Subcutaneous adipose tissue (tissue), 4 donors: ENCODE measurements around the gene CRIM1. TPM values are rescaled to one million over a fixed set of nuclear protein-coding genes. Genes with fewer than 3 reads are reported as not detected.

ENCODE experiments used
- total RNA-seq, 4 donors: library from RNA; depleted of rRNA; stranded (reverse); fragments of >200 nt; gene quantifications; one replicate each; pipeline ENCODE4 v1.1.0, GENCODE V29; 2016
- TF ChIP-seq, protein P1 (sequence below): fragments of 450-650 bp; IDR thresholded peaks from one replicate; pipeline ENCODE4 v1.5.1; 2016; ENCODE audit warnings: low read depth, mild to moderate bottlenecking, control low read depth, antibody characterized with exemption, moderate library complexity

CRIM1 gene
- total RNA-seq, 4 donors from 2014 or later, result 153 to 269 (median 233) TPM

DNA sequence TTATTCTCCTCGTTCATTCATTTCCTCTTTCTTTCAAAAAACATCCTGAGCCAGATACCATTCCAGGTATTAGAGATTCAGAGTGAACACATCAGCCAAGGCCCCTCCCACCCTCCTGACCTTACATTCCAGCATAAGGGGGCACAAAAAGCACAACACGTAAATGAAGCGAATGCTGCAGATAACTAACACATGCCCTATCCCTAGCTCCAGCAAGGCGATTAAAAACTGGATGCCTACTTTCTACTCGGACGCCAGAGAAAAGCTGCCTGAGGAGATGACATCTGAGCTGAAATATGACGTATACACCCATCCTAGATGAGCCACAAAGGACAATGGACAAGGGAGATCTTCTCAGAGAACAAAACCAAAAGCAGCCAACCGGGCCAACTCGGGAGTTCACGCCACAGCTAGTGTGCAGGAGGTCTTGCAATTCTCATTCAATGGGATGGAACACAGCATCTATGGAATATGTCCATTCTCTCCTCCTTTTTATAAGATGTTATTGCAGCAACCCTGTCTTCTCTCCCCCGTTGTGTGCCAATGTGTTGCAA, 208.9 kb downstream of the CRIM1 start:
- TF ChIP-seq, protein P1, sequence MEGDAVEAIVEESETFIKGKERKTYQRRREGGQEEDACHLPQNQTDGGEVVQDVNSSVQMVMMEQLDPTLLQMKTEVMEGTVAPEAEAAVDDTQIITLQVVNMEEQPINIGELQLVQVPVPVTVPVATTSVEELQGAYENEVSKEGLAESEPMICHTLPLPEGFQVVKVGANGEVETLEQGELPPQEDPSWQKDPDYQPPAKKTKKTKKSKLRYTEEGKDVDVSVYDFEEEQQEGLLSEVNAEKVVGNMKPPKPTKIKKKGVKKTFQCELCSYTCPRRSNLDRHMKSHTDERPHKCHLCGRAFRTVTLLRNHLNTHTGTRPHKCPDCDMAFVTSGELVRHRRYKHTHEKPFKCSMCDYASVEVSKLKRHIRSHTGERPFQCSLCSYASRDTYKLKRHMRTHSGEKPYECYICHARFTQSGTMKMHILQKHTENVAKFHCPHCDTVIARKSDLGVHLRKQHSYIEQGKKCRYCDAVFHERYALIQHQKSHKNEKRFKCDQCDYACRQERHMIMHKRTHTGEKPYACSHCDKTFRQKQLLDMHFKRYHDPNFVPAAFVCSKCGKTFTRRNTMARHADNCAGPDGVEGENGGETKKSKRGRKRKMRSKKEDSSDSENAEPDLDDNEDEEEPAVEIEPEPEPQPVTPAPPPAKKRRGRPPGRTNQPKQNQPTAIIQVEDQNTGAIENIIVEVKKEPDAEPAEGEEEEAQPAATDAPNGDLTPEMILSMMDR, result no peak

DNA sequence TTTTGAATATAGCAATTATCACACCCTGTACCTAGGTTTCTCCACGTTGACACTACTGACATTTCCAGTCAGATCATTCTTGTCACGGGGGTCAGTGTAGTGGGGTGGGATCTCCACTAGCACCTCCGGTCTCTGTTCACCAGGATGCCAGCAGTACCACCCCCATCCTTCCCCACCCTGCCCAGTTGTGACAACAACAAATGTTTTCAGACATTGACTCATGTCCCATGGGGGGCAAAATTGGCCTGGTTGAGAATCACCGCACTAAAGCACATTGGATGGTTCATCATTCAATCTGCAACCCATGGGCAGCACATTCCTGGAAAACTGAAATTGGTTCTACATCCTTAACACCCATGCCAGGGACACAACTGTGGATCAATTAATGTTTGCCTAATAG, 210.1 kb downstream of the CRIM1 start:
- TF ChIP-seq, protein P1, result no peak

- TF ChIP-seq, protein P1, result no peak
These were observed 211.3 kb downstream of the CRIM1 start for GRCh38 chr2:36566887-36567286.

DNA sequence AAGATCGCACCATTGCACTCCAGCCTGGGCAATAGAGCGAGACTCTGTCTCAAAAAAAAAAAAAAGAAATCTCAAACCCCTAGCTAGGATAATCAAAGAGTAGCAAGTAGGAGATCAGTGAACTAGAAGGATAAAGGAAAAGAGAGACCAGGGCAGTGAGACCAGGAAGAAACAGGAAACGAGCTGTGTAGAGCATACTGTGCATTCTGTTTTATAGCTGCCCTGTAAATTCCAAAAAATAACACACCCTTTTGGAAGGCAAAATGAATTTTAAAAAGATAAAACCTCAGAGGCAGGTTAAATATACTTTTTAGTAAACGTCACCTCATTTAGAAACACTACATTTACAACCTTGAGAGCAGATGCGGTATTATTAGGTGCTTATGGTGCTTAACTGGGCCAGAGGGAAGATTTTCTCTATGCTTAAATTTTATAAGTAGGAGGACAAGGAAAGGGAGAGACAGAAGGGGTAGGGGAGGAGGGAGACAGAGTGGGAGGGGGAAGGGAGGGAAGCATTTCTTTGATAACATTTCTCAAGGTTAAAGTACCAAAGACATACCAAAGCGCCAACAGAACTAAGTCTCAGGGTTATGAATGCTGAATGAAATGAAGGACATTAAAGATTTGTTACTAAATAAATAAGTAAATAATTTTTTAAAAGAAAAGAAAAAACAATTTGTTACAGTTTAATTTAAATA, 212.3 kb downstream of the CRIM1 start:
- TF ChIP-seq, protein P1, result no peak

GRCh38 chr2:36568516-36569246, 213.1 kb downstream of the CRIM1 start:
- TF ChIP-seq, protein P1, result no peak

DNA sequence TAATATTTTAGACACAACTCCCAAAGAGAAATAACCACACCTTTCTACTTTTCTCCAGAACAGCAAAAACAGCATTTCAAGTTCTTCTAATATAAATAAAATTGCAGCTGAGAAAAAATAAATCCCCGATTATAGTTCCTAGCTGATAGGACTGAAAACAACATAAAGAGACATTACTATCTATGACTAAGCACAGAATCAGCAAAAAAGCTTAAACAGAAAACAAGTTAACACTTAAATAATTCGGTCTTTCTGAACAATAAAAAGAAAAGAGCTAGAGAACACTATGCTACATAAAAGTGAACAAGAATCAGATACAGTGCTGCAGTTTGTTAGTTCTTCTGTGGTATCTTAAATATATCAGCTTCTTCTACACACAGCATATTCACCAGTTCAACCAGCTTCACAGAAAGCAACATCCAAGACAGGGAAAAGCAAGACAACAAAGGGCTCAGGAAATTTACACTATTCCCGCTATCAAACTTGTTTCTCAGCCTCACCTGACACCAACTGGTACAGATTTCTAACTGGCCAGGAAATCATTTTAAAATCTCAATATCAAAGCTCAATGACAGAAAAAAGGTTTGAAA, 213.8 kb downstream of the CRIM1 start:
- TF ChIP-seq, protein P1, result no peak

GRCh38 chr2:36570416-36570815, 214.8 kb downstream of the CRIM1 start:
- TF ChIP-seq, protein P1, result no peak
